ENCODE data around the gene PSMD1. TPM values are rescaled to one million over a fixed set of nuclear protein-coding genes. Genes with fewer than 3 reads are reported as not detected.

PSMD1 gene
- total and polyA plus RNA-seq, 4 donors: 30.1 to 91.1 (median 56.0) TPM

DNA sequence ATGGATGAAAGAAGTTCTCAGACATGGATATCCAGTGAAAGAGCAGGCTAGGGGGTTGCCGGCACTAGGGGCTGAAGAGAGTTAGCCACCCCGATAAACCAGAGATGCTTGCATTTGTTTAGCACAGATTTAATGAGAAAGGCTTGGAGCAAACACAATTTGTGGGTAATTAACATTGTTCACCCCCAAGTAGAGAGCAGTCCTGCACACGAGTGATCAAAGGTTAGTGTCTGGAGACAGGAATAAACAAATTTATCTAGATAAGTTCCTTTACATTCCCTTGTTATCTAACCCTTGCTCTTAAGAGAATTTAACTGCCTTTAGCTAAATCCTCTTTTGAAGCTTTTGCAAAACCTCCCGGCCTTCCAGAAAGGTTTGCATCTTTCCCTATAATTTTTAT is 44.3 kb downstream of the PSMD1 start:
- H3K9me3 ChIP-seq (ENCODE audit: control insufficient read depth in 4 of 4, insufficient read depth in 3 of 4, low read length in 3 of 4): peaks cover 4 to 15% (median 11%) of the 10 kb centered on the region in 4 donors
- whole genome bisulfite sequencing, 2 donors: 86 to 95% methylated on average over 4 of the region's 4 CpGs
- H3K36me3 ChIP-seq (ENCODE audit: control insufficient read depth in 4 of 4, insufficient read depth in 4 of 4, low read length in 4 of 4): peaks cover 0 to 32% (median 25%) of the 10 kb centered on the region in 4 donors
- H3K4me1 ChIP-seq (ENCODE audit: control insufficient read depth in 5 of 5, insufficient read depth in 5 of 5, low read length in 5 of 5): no peaks in the 10 kb centered on the region
- no peak overlapping the region for H3K4me3 ChIP-seq
- DNase-seq (no peak), ATAC-seq (ENCODE audit: insufficient read depth, low FRiP score) (no peak)
- no peak overlapping the region for H3K9ac ChIP-seq (ENCODE audit: insufficient read depth in 1 of 2, low read length in 2 of 2)
- TF ChIP-seq, protein P1, sequence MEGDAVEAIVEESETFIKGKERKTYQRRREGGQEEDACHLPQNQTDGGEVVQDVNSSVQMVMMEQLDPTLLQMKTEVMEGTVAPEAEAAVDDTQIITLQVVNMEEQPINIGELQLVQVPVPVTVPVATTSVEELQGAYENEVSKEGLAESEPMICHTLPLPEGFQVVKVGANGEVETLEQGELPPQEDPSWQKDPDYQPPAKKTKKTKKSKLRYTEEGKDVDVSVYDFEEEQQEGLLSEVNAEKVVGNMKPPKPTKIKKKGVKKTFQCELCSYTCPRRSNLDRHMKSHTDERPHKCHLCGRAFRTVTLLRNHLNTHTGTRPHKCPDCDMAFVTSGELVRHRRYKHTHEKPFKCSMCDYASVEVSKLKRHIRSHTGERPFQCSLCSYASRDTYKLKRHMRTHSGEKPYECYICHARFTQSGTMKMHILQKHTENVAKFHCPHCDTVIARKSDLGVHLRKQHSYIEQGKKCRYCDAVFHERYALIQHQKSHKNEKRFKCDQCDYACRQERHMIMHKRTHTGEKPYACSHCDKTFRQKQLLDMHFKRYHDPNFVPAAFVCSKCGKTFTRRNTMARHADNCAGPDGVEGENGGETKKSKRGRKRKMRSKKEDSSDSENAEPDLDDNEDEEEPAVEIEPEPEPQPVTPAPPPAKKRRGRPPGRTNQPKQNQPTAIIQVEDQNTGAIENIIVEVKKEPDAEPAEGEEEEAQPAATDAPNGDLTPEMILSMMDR (IDR thresholded peaks at IDR 0.05; ENCODE audit: control extremely low read depth, extremely low read depth): no peak
- H3K27me3 ChIP-seq (ENCODE audit: control insufficient read depth in 3 of 3, insufficient read depth in 3 of 3, low read length in 2 of 3): no peaks in the 10 kb centered on the region
- H3K27ac ChIP-seq (ENCODE audit: low read depth in 1 of 2, low read length in 1 of 2): no peak overlapping the region

DNA sequence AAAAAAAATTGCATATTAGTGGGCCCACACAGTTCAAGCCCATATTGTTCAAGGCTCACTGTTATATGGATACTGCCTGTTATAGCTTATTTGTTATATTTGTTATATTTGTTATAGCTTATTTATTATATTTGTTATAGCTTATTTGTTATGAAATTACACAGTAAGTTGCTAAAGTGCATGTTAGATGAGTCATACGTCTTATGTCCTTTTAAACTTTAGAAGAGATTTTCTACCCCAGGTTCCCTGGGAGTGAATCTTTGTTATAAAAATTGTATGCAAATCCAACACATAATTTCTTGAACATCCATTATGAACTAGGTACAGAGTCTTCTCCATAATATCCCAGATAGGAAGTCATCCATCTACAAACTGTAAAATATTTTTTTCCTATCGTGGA is 46.1 kb downstream of the PSMD1 start:
- WGBS, 2 donors: 79 to 95% methylated on average over 2 of the region's 2 CpGs
- Histone ChIP-seq H3K4me1 (ENCODE audit: control insufficient read depth in 5 of 5, insufficient read depth in 5 of 5, low read length in 5 of 5) (no peaks in the 10 kb centered on the region), H3K27me3 (ENCODE audit: control insufficient read depth in 3 of 3, insufficient read depth in 3 of 3, low read length in 2 of 3) (no peaks in the 10 kb centered on the region), H3K9ac (ENCODE audit: insufficient read depth in 1 of 2, low read length in 2 of 2) (no peak overlapping the region), H3K36me3 (ENCODE audit: control insufficient read depth in 4 of 4, insufficient read depth in 4 of 4, low read length in 4 of 4) (peaks cover 0 to 27% (median 22%) of the 10 kb centered on the region in 4 donors), H3K27ac (ENCODE audit: low read depth in 1 of 2, low read length in 1 of 2) (no peak overlapping the region), H3K9me3 (ENCODE audit: control insufficient read depth in 4 of 4, insufficient read depth in 3 of 4, low read length in 3 of 4) (peaks cover 4 to 15% (median 11%) of the 10 kb centered on the region in 4 donors), H3K4me3 (no peak overlapping the region)
- DNase-seq (no peak), ATAC-seq (ENCODE audit: insufficient read depth, low FRiP score) (no peak)
- TF ChIP-seq, protein P1 (IDR thresholded peaks at IDR 0.05; ENCODE audit: control extremely low read depth, extremely low read depth): no peak

DNA sequence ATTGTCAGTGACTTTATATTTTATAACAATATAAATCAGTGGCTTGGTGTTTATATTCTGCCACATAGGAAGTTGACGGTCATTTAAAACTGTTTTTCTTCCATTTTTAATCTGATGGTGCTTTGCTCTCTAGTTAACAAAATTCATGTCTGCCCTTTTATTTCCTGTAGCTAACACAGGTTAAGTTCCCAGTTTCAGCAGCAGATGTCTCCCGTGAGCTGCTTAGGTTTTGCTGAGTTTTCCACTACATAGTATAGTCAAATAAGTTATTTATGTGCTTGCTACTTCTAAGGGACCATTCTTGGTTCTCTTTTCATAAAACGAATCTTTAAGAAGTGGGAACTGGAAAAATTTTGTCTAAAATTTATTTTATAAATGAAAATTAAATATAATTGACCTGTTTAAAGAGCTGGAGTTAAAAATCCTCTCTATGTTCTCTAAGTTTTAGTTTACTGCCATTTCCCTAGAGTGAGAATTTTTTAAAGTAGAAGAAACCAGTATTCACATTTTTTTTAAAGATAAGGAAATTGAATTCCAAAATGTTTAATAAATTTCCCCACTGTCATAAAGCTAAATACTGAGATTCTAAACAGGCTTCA is 47.5 kb downstream of the PSMD1 start:
- peaks cover 6 to 26% (median 24%) of the 10 kb centered on the region in 4 donors for H3K36me3 ChIP-seq (ENCODE audit: control insufficient read depth in 4 of 4, insufficient read depth in 4 of 4, low read length in 4 of 4)
- 13 to 18% methylated on average over 3 of the region's 3 CpGs for WGBS, 2 donors
- no peaks in the 10 kb centered on the region for H3K4me1 ChIP-seq (ENCODE audit: control insufficient read depth in 5 of 5, insufficient read depth in 5 of 5, low read length in 5 of 5)
- ATAC-seq (ENCODE audit: insufficient read depth, low FRiP score): peak; percentile 72
- peak; percentile 74 to 80 (median 80) for DNase-seq
- H3K4me3 ChIP-seq: no peak overlapping the region
- no peak overlapping the region for H3K27ac ChIP-seq (ENCODE audit: low read depth in 1 of 2, low read length in 1 of 2)
- no peak overlapping the region for H3K9ac ChIP-seq (ENCODE audit: insufficient read depth in 1 of 2, low read length in 2 of 2)
- H3K27me3 ChIP-seq (ENCODE audit: control insufficient read depth in 3 of 3, insufficient read depth in 3 of 3, low read length in 2 of 3): no peaks in the 10 kb centered on the region
- H3K9me3 ChIP-seq (ENCODE audit: control insufficient read depth in 4 of 4, insufficient read depth in 3 of 4, low read length in 3 of 4): peaks cover 2 to 11% (median 10%) of the 10 kb centered on the region in 4 donors
- TF ChIP-seq, protein P1 (IDR thresholded peaks at IDR 0.05; ENCODE audit: control extremely low read depth, extremely low read depth): peak; percentile 74

Data from lung (tissue), 12 donors.